NCI-H510A (cell line): Measurements from ENCODE around the gene ANO4.

Source experiments
- DNase-seq: peaks from one replicate; lab custom pipeline; 2025; lab: John Stamatoyannopoulos, UW

The ANO4 gene

DNA sequence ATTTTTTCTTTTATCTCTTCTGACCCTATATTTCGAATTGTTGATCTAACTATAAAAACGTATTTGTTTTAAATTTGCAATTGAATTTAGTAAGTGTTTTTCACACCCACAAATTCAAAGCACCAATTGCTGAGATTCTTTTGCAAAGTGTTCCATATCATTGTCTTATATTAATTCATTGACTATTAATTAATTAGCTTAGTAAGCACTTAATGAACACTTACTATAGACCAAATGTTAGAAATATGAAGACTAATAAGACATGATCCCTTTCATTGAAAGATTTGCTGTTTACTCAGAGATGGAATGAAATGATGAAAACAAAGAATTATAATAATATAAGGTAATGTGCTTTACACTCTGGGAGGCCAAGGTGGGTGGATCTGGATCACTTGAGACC, 14.2 kb downstream of the ANO4 start:
- DNase-seq: no peak

DNA sequence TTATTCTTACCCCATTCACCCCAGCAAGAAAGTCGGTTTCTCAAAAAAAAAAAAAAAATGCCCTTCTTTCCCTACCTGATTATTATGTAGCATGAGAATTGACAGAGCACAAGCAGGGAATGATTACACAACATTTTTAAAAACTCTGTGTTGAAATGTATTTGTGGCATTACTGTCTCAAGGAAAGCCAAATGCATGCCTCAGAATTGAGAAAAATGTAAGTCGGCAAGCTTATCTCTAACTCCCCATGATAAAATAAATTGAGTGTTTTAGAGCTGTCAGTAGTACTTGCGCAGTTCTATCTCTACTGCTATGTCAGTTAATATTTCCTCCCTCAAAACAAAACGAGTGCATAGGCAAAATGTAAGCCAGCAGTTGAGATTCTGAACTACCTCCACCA, 25.7 kb downstream of the ANO4 start:
- no peak for DNase-seq

DNA sequence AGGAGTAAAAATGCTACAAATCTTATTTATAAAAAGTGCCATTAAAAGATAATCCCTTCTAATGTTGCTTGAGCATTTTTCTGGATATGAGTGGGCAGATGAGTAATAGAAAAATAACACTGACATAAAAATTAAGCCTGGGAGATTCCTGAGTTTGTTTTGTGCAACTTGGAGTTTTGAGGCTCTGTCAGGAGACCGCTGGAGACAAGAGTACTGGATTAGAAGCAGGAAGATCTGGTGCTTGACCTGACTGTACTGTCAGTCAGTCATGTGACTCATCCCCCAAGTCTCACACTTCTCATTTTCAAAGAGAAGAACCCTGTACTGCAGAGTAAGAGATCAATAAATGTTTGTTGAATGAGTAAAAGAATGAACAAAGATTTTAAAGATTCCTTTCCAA, 29.4 kb downstream of the ANO4 start:
- DNase-seq: no peak

DNA sequence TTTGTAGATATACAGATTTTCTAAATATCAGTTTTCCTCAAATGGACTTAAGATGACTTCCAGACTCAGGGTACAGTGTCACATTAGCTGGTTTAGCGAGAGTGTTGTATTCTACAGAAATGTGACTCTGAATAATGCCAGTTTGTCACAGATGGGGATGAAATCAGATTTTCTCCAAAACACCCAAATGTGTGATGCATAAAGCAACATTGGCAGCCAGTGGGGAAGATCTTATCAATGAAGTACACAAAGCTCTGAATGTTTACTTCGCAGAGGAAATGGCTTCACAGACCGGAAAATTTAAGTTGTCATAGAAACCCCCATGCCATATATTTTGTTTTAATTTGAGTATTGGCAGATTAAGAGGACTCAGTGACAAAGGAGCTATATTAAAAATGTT, 29.9 kb downstream of the ANO4 start:
- DNase-seq: no peak

DNA sequence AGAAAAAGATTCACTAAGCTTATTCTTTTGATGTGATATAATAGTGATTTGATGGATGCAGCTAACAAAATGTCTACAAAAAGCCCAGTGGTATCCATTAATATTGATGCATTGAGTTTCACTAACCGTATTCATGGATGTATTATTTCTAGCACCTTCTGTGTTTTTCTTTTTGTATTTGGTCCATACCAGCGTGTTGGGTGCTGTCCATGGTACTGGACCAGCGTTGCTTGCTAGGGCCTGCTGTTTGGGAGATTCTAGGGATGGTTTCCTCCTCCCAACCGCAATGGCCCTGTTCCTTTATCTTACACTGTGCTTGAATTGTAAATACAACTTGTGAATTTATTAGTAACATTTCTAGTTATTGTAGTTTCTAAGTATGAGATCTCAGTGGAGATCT, 31.7 kb downstream of the ANO4 start:
- no peak for DNase-seq

DNA sequence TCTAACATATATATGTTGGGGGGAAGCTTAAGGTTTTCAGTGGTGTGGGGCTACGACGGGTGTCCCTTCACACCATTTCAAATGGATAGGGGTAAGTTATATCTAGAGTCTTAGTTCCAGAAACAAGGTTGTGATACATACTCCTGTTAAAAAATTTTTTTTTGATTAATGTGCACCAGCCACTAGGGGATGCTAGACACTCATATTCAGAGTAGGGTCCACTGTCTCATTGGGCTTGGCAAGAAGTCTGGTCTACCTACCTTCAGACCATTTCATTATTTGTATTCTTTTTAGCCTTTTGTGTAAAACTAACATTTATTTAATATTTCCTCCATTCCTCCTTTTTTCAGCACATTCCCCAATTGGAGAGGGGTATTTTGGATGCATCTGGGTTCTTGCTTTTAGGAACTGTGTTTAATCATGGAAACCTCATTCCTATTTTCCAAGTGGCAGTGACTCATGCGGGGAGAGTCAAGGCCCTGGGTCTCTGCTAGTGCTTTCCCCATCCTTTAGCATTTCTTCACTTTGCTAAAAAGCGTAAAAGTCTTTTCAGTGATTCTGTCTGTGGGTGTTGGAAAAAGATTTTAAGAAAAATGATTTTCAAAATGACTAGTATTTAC, 33.4 kb downstream of the ANO4 start:
- DNase-seq: no peak

DNA sequence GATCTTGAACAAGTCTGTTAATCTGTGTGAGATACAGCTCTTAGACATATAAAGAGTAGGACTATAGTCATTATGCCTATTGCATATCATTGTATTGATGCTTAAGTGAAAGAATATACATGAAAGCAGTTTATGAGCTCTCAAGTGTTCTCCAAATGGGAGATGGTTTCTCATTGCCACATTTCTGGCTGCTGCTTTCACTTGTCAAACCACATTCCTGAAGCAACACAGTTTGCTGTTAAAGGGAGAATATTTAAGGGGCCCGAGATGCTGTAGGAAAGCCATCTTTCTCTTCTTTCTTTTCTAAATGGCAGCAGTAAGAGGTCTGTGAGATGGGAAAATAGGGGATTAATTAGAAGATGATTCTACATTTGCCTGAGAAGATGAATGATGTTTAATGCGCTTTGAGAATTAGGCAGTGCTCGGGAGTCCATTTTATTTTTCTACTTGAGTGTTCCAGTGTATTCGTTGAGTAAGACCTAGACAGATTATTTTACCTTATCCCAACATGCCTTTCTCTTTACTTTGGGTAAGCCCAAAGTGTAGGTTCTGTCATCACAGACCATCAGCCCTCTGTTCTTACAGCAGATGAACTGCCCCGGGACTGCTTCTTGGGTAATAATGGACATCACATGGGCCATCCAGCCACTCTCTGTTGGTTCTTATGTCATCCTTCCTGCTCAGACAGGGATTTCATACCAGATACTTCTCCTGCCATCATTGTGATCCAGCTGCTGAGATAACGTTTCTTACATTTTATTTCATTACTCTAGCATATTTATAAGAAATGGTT, 35.6 kb downstream of the ANO4 start:
- no peak for DNase-seq

DNA sequence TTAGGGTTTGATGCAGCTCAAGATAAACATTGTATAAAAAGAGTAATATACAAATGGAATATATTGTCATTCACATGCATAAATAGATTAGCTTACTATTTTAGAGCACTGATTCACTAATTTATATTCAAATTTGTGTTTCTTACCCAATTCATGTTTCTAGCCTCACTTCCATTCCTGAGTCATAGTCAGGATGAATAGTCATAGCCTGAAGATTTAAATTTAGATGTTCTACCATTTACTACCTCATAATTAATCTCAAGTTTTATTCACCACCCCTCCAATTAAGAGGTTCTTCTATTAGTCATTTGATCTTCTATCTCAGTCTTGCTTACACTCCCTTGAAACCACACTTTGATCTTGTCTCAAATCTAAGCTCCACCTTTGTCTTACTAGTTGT, 38.7 kb downstream of the ANO4 start:
- DNase-seq: no peak

DNA sequence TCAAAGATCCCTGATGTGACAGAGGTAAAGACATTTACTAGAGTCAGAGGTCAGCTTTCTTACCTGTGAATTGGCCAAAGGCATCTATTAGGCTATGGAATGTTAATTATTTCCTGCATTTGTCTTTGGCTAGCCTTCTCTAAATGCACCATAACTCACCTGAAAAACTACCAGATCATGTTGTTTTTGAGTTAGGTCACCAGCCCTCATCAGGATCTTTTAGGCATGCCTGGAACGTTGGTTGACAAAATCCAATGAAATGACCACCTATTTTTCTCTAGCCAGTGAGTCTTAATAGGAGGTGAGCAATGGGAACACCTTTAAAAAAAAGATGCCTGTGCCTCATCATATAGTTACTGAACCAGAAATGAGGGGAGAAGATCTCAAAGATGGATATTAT, 46.2 kb downstream of the ANO4 start:
- no peak for DNase-seq

DNA sequence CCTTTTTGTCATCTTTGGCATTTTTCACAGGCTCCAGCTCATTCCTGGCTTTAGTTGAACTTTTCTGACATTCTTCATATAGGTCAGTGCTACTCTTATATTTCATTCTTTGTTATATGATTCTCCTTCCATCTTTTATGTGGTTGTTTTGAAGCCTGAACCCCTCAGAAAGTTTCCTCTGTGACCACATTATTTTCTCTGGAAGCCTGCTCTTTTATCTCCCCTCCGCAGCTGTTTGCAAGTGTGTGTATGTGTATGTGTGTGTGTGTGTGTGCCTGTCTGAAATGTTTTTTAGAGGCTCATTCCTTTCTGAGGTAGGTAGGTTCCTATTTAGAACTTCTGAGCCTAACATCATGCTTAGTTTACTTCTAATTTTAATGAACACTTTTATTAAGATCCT, 47.6 kb downstream of the ANO4 start:
- no peak for DNase-seq

DNA sequence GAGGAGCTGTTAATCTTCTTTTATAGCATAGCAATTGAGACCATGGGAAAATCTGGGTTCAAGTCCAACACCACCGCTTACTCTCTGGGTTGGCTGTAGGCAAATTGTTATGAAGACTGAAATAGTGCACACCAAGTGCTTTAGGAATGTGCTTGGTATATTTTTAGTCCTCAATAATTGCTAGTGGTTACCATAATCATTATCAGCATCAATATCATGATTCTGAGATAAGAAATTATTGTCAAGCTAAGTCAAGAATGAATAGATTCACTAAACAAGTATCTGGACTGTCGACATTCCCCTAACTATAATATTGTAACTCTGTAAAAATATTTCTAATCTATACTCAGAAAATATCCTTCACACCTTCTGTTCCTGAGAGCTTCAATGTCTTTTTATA, 48.5 kb downstream of the ANO4 start:
- no peak for DNase-seq

DNA sequence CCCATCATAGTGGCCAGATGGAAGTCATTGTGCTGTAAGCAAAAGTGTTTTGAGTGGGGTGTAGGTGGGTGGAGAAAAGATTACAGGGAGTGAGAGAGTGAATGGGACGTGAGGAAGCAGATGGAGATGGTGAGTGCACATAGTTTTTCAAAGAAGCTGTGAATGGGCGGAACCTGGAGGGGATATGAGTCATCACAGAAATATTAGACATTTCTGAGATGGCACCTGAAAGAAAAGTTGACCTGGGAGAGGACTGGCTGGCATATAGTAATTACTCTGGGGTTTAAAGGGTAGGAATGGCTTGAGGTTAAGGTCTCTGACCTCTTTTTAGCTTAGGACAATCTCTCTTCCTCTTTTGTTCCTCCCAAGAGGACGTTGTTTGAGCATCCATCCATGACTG, 50.5 kb downstream of the ANO4 start:
- no peak for DNase-seq

DNA sequence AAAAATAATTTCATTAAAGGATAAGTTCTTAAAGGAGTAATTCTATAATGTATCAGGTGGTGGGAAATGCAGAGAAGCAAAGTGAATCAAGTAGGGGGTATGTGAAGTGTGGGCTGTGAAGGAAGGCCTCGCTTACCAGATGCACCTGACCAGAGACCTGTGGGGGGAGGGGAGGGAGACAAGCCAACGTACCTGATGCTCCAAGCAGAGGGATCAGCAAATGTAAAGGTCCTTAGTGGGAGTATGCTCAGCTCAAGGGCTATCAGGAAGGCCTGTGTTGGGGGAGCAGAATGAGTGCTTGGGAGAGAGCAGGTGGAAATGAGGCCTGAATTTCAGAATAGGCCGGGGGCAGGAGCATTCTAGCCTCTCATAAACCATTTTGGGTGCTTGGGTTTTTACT, 57.1 kb downstream of the ANO4 start:
- DNase-seq: no peak

DNA sequence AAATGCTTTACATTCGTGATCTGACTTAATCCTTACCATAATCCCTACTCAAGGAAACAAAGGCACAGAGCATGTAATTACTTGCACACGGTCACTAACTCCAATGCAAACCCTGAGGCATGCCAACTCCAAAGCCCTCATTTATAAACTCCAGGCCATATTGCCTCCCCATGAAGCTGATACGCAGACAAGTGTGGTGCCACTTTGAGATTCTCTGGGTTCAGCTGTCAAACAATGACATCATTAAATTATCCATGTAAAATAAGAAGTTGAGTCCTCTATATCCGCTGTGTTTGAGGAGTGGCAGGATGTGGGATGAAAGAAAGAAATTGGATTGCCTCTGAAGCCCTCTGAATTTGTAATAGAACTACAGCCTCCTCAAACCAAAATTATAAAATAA, 62.8 kb downstream of the ANO4 start:
- no peak for DNase-seq

DNA sequence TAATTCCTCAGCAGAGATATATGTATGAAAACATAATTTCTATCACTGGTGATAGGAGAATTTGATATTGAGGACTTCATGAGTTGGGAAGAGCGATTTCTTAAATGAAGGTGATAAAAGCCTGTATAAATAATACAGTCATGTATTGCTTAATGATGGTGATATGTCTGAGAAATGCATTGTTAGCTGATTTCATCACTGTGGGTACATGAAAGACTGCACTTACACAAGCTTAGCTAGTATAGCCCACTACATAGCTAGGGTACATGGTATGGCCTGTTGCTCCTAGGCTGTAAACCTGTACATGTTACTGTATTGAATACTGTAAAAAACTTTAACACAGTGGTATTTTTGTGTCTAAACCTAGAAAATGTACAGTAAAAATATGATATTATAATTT, 63.4 kb downstream of the ANO4 start:
- DNase-seq: no peak

DNA sequence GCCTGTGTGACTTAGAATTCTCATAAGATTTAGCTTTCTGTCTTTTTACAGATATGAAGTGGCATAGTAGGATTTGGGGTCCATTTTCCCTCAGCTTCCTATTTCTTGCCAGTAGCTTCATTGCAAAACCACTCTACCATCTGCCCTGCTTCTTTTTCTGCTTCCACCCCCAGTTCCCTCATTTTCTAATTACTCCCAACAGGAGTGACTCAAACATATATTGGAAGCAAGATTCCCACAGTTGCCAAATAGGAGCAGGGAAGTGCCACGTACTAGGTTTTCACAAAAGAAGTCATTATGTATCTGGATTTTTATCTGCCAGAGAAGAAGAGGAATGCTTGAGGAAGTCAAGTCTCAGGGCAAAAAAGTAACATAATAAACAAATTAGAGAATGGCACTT, 64.1 kb downstream of the ANO4 start:
- no peak for DNase-seq

DNA sequence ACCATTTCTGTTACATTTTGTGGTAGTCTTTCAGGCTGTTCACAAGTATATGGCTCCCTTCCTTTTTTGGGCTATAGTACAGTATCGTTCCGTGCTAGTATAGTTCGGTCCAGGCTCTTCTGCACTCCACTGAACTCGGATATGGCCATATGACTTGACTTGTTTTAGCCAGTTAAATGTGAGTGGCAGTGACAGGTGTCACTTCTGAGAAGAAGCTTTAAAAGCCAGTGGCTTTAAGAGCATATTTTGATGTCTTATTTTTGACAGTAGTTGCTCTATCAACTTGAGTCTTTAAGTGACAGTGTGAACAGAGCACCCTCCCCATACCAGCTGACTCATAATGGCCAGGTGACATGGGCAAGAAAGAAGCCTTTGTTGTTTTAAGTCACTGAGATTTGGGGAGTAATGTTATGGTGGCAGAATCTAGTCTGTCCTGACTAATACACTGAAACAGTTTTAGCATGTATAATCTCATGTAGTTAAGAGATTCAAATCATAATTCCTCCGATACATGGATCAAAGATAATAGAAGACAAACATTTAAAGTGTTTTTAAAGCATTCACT, 64.6 kb downstream of the ANO4 start:
- DNase-seq: no peak

DNA sequence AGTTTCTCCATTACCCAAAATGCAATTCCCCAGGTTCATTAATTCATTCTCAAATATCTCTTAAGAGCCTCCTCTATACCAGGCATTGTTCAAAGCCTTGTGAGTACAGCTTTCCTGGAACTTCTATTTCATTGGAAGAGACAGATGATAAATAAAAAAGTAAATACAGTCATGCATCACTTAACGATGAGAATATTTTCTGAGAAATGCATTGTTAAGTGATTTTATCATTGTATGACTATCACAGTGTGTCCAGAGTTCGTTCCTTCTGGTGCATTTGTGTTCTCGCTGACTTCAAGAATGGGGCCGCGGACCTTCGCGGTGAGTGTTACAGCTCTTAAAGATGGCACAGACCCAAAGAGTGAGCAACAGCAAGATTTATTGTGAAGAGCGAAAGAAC, 66.0 kb downstream of the ANO4 start:
- no peak for DNase-seq

DNA sequence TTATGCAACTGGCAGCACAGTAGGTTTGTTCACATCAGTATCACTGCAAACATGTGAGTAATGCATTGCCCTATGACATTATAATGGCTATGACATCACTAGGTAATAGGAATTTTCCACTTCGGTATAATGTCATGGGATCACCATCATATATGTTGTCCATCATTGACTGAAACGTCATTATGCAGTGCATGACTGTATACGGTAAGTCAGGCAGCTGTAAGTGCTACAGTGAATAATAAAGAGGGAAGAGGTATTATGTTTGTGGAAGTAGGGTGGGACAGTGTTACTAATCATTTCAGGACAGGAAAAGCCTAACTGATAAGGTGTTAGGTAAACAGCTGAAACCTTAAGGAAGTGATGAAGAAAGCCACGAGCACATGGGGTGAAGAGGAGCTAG, 68.1 kb downstream of the ANO4 start:
- DNase-seq: no peak

DNA sequence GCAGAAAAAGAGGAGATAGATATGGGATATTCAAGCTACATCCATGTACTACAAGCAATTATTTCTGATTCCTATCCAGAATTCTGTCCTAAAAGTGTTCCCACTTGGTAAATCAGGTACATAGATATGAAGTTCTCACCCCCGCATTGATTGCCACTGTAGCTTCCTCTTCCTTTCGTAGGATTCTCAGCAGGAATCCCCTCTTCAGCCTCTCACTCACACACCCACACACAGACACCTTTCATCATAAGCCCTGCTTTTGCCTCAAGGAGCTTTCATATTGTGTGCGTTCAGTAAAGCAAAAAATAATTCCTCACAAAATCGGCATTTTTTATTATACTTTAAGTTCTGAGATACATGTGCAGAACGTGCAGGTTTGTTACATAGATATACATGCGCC, 69.8 kb downstream of the ANO4 start:
- DNase-seq: no peak

DNA sequence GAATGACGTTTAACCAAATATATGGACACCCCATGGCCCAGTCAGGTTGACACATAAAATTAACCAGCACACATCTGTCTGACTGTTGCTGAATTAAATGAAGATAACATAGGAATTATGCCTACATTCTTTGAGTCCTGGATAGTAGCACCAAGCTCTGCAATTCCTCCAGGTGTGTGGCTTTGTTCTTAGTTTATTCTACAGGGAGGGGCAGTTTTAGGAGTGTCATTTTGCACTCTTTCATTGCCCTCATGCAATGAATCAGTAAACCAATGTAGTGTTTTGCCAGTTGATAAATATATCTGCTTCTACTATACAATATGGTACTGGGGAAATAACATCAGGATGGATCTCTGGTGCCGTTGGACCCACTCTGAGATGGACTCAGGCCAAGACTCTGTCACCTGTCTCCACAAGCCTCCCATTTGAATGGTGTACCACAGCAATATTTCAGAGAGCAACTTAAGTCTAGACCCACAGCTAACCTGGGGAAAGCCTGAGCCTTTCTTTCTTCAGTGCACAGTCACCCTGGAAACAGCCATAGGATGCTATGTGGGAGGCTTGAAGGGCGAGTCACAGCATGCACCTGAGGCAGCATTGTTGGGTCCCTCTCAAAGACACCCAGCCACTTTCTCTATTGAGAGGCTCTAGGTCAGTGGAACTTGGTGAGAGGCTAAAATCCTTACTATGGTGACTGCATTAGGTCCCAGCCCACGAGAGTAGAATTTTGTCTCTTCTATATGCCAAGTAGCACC, 73.2 kb downstream of the ANO4 start:
- no peak for DNase-seq

DNA sequence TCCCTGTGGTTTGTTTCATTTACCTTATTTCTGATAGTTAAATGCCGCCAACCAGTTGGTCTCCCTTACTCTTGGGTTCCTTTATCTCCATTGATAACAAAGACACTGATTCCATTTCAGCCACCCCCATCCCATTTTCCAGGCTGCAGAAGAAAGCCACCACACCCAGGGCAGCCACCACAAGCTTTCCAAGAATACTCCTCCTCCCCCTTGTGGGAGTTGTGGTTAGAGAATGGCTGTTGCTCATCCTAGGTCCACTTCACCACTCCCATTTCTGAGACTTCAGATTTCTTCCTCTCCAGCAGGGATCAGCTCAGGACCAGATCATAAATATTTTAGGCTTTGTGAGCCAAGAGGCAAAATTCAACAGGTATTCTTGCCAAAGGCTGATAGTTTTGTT, 73.9 kb downstream of the ANO4 start:
- DNase-seq: no peak

DNA sequence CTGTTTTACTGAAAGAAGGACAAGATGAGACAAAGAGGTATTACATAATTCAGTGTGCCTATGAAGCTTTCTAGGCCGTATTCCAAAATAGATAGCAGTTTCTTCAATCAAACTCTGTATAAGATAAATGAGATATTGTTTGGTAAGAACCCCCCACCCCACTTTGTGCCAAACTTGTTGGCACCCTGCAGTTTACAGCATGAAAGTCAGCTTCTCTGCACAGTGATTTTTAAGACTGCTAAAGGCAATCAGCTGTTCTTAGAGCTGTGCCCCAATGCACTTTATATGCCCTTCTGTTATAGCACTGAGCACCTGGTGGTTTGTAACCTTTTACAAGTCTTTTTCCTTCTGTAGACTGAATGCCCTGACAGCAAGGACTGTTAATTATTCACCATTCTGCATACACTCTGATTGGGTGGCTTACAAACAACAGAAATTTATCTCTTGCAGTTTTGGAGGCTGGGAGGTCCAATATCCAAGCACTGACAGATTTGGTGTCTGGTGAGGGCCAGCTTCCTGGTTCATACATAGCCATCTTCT, 76.7 kb downstream of the ANO4 start:
- DNase-seq: no peak
